HG02885 (cell line): ENCODE data around the gene PRDM16.

Experiments
- ATAC-seq: cut with Tn5 transposase; IDR thresholded peaks from one replicate; pipeline ENCODE4 v1.9.1; 2021; ENCODE audit warnings: mild to moderate bottlenecking; ENCODE audit not compliant: unreplicated experiment, poor library complexity

PRDM16 gene

GRCh38 chr1:3423896-3424611 lies 355.1 kb downstream of the PRDM16 start:
- ATAC-seq = no peak

- no peak for ATAC-seq
These were observed 356.6 kb downstream of the PRDM16 start for GRCh38 chr1:3425486-3426215.

GRCh38 chr1:3426956-3427535 lies 358.0 kb downstream of the PRDM16 start:
- ATAC-seq = no peak

- ATAC-seq = no peak
These were observed 359.0 kb downstream of the PRDM16 start for GRCh38 chr1:3427711-3428704.

GRCh38 chr1:3428899-3429298 lies 359.9 kb downstream of the PRDM16 start:
- ATAC-seq = no peak

- no peak for ATAC-seq
These were observed 360.3 kb downstream of the PRDM16 start for GRCh38 chr1:3429320-3429719.

- no peak for ATAC-seq
These were observed 360.8 kb downstream of the PRDM16 start for GRCh38 chr1:3429766-3430165.

- ATAC-seq = no peak
These were observed 361.4 kb downstream of the PRDM16 start for GRCh38 chr1:3430406-3430805.

- no peak for ATAC-seq
These were observed 361.8 kb downstream of the PRDM16 start for GRCh38 chr1:3430820-3431219.

- ATAC-seq = no peak
These were observed 362.3 kb downstream of the PRDM16 start for GRCh38 chr1:3431266-3431665.

GRCh38 chr1:3431686-3432085 lies 362.7 kb downstream of the PRDM16 start:
- ATAC-seq = no peak

GRCh38 chr1:3432306-3432705 lies 363.3 kb downstream of the PRDM16 start:
- ATAC-seq = no peak

- no peak for ATAC-seq
These were observed 364.1 kb downstream of the PRDM16 start for GRCh38 chr1:3433076-3433475.

- ATAC-seq = no peak
These were observed 364.8 kb downstream of the PRDM16 start for GRCh38 chr1:3433596-3434320.

- ATAC-seq = no peak
These were observed 365.6 kb downstream of the PRDM16 start for GRCh38 chr1:3434406-3435110.

- no peak for ATAC-seq
These were observed 366.7 kb downstream of the PRDM16 start for GRCh38 chr1:3435666-3436065.

- no peak for ATAC-seq
These were observed 367.4 kb downstream of the PRDM16 start for GRCh38 chr1:3436451-3436850.

GRCh38 chr1:3436901-3437300 lies 367.9 kb downstream of the PRDM16 start:
- no peak for ATAC-seq

- ATAC-seq = no peak
These were observed 369.7 kb downstream of the PRDM16 start for GRCh38 chr1:3438661-3439180.
